HEK293 (cell line): ENCODE data around the gene RPL26.

Source experiments
- CTCF ChIA-PET: fragments of 350-600 bp; formaldehyde crosslinking; extraction: SDS; loops from one replicate; lab custom pipeline; 2021; ENCODE audit warnings: antibody characterized with exemption; lab: Yijun Ruan, JAX
- POLR2A ChIA-PET: fragments of 300-600 bp; formaldehyde crosslinking; extraction: SDS; loops from one replicate; lab custom pipeline; 2020; ENCODE audit warnings: antibody characterized with exemption, inconsistent platforms; lab: Yijun Ruan, JAX
- H3K27ac ChIP-seq: fragments of 200-500 bp; sonication (Bioruptor generic); 2 replicates; pipeline ENCODE4 v1.5.1; 2014; ENCODE audit warnings: low read depth, low read length, control low read depth, inconsistent platforms; ENCODE audit errors: extremely low read depth
- H3K36me3 ChIP-seq, 2 experiments: fragments of 200-500 bp in 1 of 2; sonication (Bioruptor generic) in 1 of 2; 1 replicate in 1 of 2; 2 replicates in 1 of 2; pipeline ENCODE4 v1.5.1; 2014 to 2017; ENCODE audit warnings: inconsistent platforms in 2 of 2, low read length in 2 of 2; ENCODE audit not compliant: control insufficient read depth in 2 of 2, insufficient read depth in 1 of 2
- H3K4me1 ChIP-seq: fragments of 200-500 bp; sonication (Bioruptor generic); 2 replicates; pipeline ENCODE4 v1.5.1; 2014; ENCODE audit warnings: mild to moderate bottlenecking, low read length, inconsistent platforms; ENCODE audit not compliant: control insufficient read depth, insufficient read depth
- H3K4me3 ChIP-seq: 2 replicates; pipeline ENCODE4 v1.5.1; 2011; ENCODE audit warnings: low read depth, mild to moderate bottlenecking, control low read depth, low read length, moderate library complexity
- H3K9me3 ChIP-seq: fragments of 200-500 bp; sonication (Bioruptor generic); 2 replicates; pipeline ENCODE4 v1.5.1; 2014; ENCODE audit warnings: low read depth, low read length, inconsistent platforms; ENCODE audit not compliant: control insufficient read depth, insufficient read depth
- KLF9 ChIP-seq: fragments of 450-650 bp; formaldehyde crosslinking; IDR thresholded peaks from 2 replicates; pipeline ENCODE4 v1.5.1; 2016; ENCODE audit warnings: missing biosample characterization, missing genetic modification characterization, low read depth
- PBX3 ChIP-seq: sonication (generic); formaldehyde crosslinking; IDR thresholded peaks from 2 replicates; pipeline ENCODE4 v1.8.1; 2022; ENCODE audit warnings: mild to moderate bottlenecking, moderate library complexity, missing genetic modification reagents
- TCF7L2 ChIP-seq: IDR thresholded peaks from 2 replicates; pipeline ENCODE4 v1.6.1; 2011; ENCODE audit warnings: low read depth, mild to moderate bottlenecking, inconsistent platforms, low read length, moderate library complexity, borderline replicate concordance
- YY2 ChIP-seq: fragments of 450-650 bp; formaldehyde crosslinking; IDR thresholded peaks from 2 replicates; pipeline ENCODE4 v1.5.1; 2016; ENCODE audit warnings: missing biosample characterization, missing genetic modification characterization
- ZBTB10 ChIP-seq: fragments of 450-650 bp; formaldehyde crosslinking; IDR thresholded peaks from 2 replicates; pipeline ENCODE4 v1.5.1; 2016; ENCODE audit warnings: missing biosample characterization, missing genetic modification characterization
- ZBTB7A ChIP-seq: fragments of 450-650 bp; formaldehyde crosslinking; IDR thresholded peaks from 2 replicates; pipeline ENCODE4 v1.5.1; 2016; ENCODE audit warnings: low read depth, missing biosample characterization, missing genetic modification characterization
- ZNF121 ChIP-seq: fragments of 450-650 bp; formaldehyde crosslinking; IDR thresholded peaks from 2 replicates; pipeline ENCODE4 v1.5.1; 2016; ENCODE audit warnings: missing biosample characterization, missing genetic modification characterization
- ZNF184 ChIP-seq: fragments of 450-650 bp; IDR thresholded peaks from 2 replicates; pipeline ENCODE4 v1.5.1; 2018; ENCODE audit warnings: missing biosample characterization, mild to moderate bottlenecking, missing genetic modification characterization
- ZNF274 ChIP-seq, 2 experiments: fragments of 200-500 bp in 1 of 2; fragments of 450-650 bp in 1 of 2; sonication (Bioruptor generic) in 1 of 2; formaldehyde crosslinking in 1 of 2; IDR thresholded peaks; 2 replicates each; pipeline versions ENCODE4 v1.5.1 to v1.6.1; 2014 to 2016; ENCODE audit warnings: borderline replicate concordance in 1 of 2, inconsistent platforms in 1 of 2, low read length in 1 of 2, missing biosample characterization in 1 of 2, missing genetic modification characterization in 1 of 2
- ZNF280D ChIP-seq: fragments of 450-650 bp; formaldehyde crosslinking; IDR thresholded peaks from 2 replicates; pipeline ENCODE4 v1.5.1; 2016; ENCODE audit warnings: missing biosample characterization, missing genetic modification characterization
- ZNF324 ChIP-seq: fragments of 450-650 bp; formaldehyde crosslinking; IDR thresholded peaks from 2 replicates; pipeline ENCODE4 v1.5.1; 2016; ENCODE audit warnings: missing biosample characterization, missing genetic modification characterization
- ZNF473 ChIP-seq: fragments of 450-650 bp; formaldehyde crosslinking; IDR thresholded peaks from 2 replicates; pipeline ENCODE4 v1.5.1; 2017; ENCODE audit warnings: missing biosample characterization, missing genetic modification characterization
- ZNF558 ChIP-seq: fragments of 450-650 bp; formaldehyde crosslinking; IDR thresholded peaks from 2 replicates; pipeline ENCODE4 v1.5.1; 2016; ENCODE audit warnings: missing biosample characterization, missing genetic modification characterization
- ZNF621 ChIP-seq: fragments of 450-650 bp; formaldehyde crosslinking; IDR thresholded peaks from 2 replicates; pipeline ENCODE4 v1.5.1; 2017; ENCODE audit warnings: missing biosample characterization, missing genetic modification characterization
- ZNF747 ChIP-seq: fragments of 450-650 bp; formaldehyde crosslinking; IDR thresholded peaks from 2 replicates; pipeline ENCODE4 v1.5.1; 2016; ENCODE audit warnings: missing biosample characterization, missing genetic modification characterization
- ZNF791 ChIP-seq: fragments of 450-650 bp; formaldehyde crosslinking; IDR thresholded peaks from 2 replicates; pipeline ENCODE4 v1.5.1; 2016; ENCODE audit warnings: missing biosample characterization, missing genetic modification characterization
- TF ChIP-seq, protein P1 (sequence below): fragments of 450-650 bp; formaldehyde crosslinking; IDR thresholded peaks from 2 replicates; pipeline ENCODE4 v1.5.1; 2016; ENCODE audit warnings: missing biosample characterization, missing genetic modification characterization
- TF ChIP-seq, protein P2 (sequence below): fragments of 450-650 bp; formaldehyde crosslinking; IDR thresholded peaks from 2 replicates; pipeline ENCODE4 v1.5.1; 2016; ENCODE audit warnings: missing biosample characterization, missing genetic modification characterization, low read depth

RPL26 gene

GRCh38 chr17:8372422-8372821, 10.6 kb downstream of the RPL26 start:
- POLR2A ChIA-PET = no interaction called here
- TF ChIP-seq, protein P1, sequence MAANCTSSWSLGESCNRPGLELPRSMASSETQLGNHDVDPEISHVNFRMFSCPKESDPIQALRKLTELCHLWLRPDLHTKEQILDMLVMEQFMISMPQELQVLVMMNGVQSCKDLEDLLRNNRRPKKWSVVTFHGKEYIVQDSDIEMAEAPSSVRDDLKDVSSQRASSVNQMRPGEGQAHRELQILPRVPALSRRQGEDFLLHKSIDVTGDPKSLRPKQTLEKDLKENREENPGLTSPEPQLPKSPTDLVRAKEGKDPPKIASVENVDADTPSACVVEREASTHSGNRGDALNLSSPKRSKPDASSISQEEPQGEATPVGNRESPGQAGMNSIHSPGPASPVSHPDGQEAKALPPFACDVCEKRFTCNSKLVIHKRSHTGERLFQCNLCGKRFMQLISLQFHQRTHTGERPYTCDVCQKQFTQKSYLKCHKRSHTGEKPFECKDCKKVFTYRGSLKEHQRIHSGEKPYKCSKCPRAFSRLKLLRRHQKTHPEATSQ = no peak
- TF ChIP-seq PBX3 (CRISPR knock-in tag) (no peak), ZBTB7A (tag by site-specific recombination) (no peak), ZNF324 (tag by site-specific recombination) (no peak), ZNF121 (tag by site-specific recombination) (no peak), KLF9 (tag by site-specific recombination) (no peak), ZNF274 (IDR thresholded peaks at IDR 0.05; ENCODE audit: low read length) (no peak), ZNF274 (tag by site-specific recombination; IDR thresholded peaks at IDR 0.05; ENCODE audit: borderline replicate concordance) (no peak), ZNF280D (no peak), ZNF184 (tag by site-specific recombination) (no peak), ZNF558 (tag by site-specific recombination) (no peak), ZNF747 (tag by site-specific recombination) (no peak), YY2 (tag by site-specific recombination) (no peak), ZBTB10 (tag by site-specific recombination) (no peak), ZNF621 (tag by site-specific recombination) (no peak), TCF7L2 (no peak), ZNF473 (tag by site-specific recombination) (no peak), ZNF791 (no peak)
- TF ChIP-seq, protein P2, sequence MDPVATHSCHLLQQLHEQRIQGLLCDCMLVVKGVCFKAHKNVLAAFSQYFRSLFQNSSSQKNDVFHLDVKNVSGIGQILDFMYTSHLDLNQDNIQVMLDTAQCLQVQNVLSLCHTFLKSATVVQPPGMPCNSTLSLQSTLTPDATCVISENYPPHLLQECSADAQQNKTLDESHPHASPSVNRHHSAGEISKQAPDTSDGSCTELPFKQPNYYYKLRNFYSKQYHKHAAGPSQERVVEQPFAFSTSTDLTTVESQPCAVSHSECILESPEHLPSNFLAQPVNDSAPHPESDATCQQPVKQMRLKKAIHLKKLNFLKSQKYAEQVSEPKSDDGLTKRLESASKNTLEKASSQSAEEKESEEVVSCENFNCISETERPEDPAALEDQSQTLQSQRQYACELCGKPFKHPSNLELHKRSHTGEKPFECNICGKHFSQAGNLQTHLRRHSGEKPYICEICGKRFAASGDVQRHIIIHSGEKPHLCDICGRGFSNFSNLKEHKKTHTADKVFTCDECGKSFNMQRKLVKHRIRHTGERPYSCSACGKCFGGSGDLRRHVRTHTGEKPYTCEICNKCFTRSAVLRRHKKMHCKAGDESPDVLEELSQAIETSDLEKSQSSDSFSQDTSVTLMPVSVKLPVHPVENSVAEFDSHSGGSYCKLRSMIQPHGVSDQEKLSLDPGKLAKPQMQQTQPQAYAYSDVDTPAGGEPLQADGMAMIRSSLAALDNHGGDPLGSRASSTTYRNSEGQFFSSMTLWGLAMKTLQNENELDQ (tag by site-specific recombination) = no peak
- TF ChIP-seq, all 188 proteins: peak for 0
- H3K27ac ChIP-seq = no peak overlapping the region
- no peak overlapping the region for H3K4me3 ChIP-seq
- CTCF ChIA-PET = interaction anchor here (1.5 kb wide), 1 partner anchor 374 kb away, joined by 6 read pairs; no protein-coding TSS in a partner anchor
- no peaks in the 10 kb centered on the region for H3K9me3 ChIP-seq
- H3K4me1 ChIP-seq = peaks cover 7% of the 10 kb centered on the region; the same call in 1 of the 2 replicates
- peaks cover 39 to 44% of the 10 kb centered on the region in 2 experiments for H3K36me3 ChIP-seq
